ENCODE measurements around the gene YAF2.
"Not testable (repeated sequence)": the region's sequence is repeated elsewhere in the genome, so short reads cannot be mapped to it uniquely, and the experiment has no call there.

YAF2 gene

GRCh38 chr12:42252645-42253044 is 14.6 kb upstream of the YAF2 start:
- DNase-seq: not testable (repeated sequence)

- DNase-seq: not testable (repeated sequence)
Measured at GRCh38 chr12:42249033-42249432, 11.0 kb upstream of the YAF2 start.

GRCh38 chr12:42240131-42240750 is 2.2 kb upstream of the YAF2 start:
- DNase-seq: no peak

- no peak for DNase-seq
Measured at GRCh38 chr12:42237853-42238239, 202 bp downstream of the YAF2 start.

GRCh38 chr12:42237052-42237852 is 796 bp downstream of the YAF2 start:
- DNase-seq: peak; percentile 82

GRCh38 chr12:42236017-42236416 is 2.0 kb downstream of the YAF2 start:
- DNase-seq: no peak

- DNase-seq: no peak
Measured at GRCh38 chr12:42235426-42235825, 2.6 kb downstream of the YAF2 start.

- no peak for DNase-seq
Measured at GRCh38 chr12:42234970-42235369, 3.1 kb downstream of the YAF2 start.

GRCh38 chr12:42227525-42227924 is 10.5 kb downstream of the YAF2 start:
- not testable (repeated sequence) for DNase-seq

- not testable (repeated sequence) for DNase-seq
Measured at GRCh38 chr12:42224501-42224900, 13.5 kb downstream of the YAF2 start.

- no peak for DNase-seq
Measured at GRCh38 chr12:42222724-42223123, 15.3 kb downstream of the YAF2 start.

GRCh38 chr12:42221726-42222125 is 16.3 kb downstream of the YAF2 start:
- no peak for DNase-seq

GRCh38 chr12:42217656-42218055 is 20.4 kb downstream of the YAF2 start:
- no peak for DNase-seq

- DNase-seq: no peak
Measured at GRCh38 chr12:42216737-42217136, 21.3 kb downstream of the YAF2 start.

GRCh38 chr12:42215759-42216158 is 22.3 kb downstream of the YAF2 start:
- DNase-seq: not testable (repeated sequence)

GRCh38 chr12:42213954-42214426 is 24.1 kb downstream of the YAF2 start:
- DNase-seq: no peak

- no peak for DNase-seq
Measured at GRCh38 chr12:42213023-42213422, 25.0 kb downstream of the YAF2 start.

GRCh38 chr12:42208574-42208973 is 29.5 kb downstream of the YAF2 start:
- no peak for DNase-seq

- no peak for DNase-seq
Measured at GRCh38 chr12:42204819-42205218, 33.2 kb downstream of the YAF2 start.

GRCh38 chr12:42204362-42204761 is 33.7 kb downstream of the YAF2 start:
- DNase-seq: no peak

- DNase-seq: no peak
Measured at GRCh38 chr12:42201063-42201462, 37.0 kb downstream of the YAF2 start.

- no peak for DNase-seq
Measured at GRCh38 chr12:42199007-42199406, 39.0 kb downstream of the YAF2 start.

- no peak for DNase-seq
Measured at GRCh38 chr12:42196723-42197603, 41.1 kb downstream of the YAF2 start.

All from activated CD4-positive, alpha-beta T cell treated with anti-CD3 and anti-CD28 coated beads, Interleukin-2, Interleukin-6, amounts not matched to agents 100 ng/mL and 50 ng/mL, durations not matched to agents 16 hours and 8 hours (primary cell).